22Rv1 (cell line): Measurements from ENCODE around the gene OTOF.

Experiments
- ZFX ChIP-seq: fragments of 450-650 bp; IDR thresholded peaks from 2 replicates; pipeline ENCODE4 v1.6.1; 2017; ENCODE audit warnings: antibody characterized with exemption, borderline replicate concordance
- TF ChIP-seq, protein P1 (sequence below): fragments of 450-650 bp; IDR thresholded peaks from 2 replicates; pipeline ENCODE4 v1.5.1; 2017; ENCODE audit warnings: mild to moderate bottlenecking

DNA sequence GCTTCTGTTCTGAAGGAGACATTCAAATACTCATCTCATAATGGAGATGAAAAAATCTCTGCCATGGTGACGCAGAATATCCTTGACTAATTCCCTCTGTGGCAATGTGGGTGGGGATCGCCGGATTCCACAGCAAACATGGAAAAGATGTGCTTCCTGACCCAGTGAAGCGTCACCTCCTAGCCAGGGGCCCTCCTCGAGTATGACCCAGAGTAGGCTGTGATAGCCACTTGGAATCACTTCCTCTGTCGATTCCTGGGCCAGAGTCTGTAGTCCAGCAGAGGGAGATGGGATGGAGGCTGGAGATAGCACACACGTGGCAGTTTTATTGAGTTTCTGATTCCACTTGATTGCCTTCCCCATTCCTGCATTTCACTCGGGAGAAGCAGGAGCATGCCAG lies 39.4 kb downstream of the OTOF start:
- TF ChIP-seq, protein P1, sequence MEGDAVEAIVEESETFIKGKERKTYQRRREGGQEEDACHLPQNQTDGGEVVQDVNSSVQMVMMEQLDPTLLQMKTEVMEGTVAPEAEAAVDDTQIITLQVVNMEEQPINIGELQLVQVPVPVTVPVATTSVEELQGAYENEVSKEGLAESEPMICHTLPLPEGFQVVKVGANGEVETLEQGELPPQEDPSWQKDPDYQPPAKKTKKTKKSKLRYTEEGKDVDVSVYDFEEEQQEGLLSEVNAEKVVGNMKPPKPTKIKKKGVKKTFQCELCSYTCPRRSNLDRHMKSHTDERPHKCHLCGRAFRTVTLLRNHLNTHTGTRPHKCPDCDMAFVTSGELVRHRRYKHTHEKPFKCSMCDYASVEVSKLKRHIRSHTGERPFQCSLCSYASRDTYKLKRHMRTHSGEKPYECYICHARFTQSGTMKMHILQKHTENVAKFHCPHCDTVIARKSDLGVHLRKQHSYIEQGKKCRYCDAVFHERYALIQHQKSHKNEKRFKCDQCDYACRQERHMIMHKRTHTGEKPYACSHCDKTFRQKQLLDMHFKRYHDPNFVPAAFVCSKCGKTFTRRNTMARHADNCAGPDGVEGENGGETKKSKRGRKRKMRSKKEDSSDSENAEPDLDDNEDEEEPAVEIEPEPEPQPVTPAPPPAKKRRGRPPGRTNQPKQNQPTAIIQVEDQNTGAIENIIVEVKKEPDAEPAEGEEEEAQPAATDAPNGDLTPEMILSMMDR: no peak
- no peak for TF ChIP-seq ZFX
